HG03066 (cell line): ENCODE measurements around the gene PCDHA10.
"Not testable (repeated sequence)": the region's sequence is repeated elsewhere in the genome, so short reads cannot be mapped to it uniquely, and the experiment has no call there.

Experiments used
- ATAC-seq: cut with Tn5 transposase; IDR thresholded peaks from one replicate; pipeline ENCODE4 v1.9.1; 2021; ENCODE audit warnings: low read depth; ENCODE audit not compliant: unreplicated experiment

PCDHA10 gene, protein sequence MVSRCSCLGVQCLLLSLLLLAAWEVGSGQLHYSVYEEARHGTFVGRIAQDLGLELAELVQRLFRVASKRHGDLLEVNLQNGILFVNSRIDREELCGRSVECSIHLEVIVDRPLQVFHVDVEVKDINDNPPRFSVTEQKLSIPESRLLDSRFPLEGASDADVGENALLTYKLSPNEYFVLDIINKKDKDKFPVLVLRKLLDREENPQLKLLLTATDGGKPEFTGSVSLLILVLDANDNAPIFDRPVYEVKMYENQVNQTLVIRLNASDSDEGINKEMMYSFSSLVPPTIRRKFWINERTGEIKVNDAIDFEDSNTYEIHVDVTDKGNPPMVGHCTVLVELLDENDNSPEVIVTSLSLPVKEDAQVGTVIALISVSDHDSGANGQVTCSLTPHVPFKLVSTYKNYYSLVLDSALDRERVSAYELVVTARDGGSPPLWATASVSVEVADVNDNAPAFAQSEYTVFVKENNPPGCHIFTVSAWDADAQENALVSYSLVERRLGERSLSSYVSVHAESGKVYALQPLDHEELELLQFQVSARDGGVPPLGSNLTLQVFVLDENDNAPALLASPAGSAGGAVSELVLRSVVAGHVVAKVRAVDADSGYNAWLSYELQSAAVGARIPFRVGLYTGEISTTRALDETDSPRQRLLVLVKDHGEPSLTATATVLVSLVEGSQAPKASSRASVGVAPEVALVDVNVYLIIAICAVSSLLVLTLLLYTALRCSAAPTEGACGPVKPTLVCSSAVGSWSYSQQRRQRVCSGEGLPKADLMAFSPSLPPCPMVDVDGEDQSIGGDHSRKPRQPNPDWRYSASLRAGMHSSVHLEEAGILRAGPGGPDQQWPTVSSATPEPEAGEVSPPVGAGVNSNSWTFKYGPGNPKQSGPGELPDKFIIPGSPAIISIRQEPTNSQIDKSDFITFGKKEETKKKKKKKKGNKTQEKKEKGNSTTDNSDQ

DNA sequence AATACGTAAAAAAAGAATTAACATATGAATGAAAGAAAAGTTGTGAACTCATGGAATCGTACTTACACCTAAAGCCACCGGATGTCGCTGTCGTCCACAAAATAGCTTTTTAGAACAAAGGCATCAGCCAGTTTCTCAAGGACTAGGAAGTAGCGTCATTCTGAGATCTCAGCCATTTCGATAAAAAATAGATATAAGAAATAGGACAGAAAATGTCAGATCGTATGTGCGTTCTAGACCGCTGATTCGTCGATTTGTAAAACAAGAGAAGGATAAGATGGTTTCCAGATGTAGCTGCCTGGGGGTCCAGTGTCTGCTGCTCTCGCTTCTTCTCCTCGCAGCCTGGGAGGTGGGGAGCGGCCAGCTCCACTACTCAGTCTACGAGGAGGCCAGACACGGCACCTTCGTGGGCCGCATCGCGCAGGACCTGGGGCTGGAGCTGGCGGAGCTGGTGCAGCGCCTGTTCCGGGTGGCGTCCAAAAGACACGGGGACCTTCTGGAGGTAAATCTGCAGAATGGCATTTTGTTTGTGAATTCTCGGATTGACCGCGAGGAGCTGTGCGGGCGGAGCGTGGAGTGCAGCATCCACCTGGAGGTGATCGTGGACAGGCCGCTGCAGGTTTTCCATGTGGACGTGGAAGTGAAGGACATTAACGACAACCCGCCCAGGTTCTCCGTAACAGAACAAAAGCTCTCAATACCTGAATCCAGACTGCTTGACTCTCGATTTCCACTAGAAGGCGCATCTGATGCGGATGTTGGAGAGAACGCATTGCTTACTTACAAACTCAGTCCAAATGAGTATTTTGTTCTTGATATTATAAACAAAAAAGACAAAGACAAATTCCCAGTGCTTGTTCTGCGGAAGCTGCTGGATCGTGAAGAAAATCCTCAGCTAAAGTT lies at the start of gene PCDHA10:
Gene PCDHA10, plus strand, starts transcription at position 126 of the 903 bp plus-strand sequence. Its CDS starts 152 bp downstream, at position 278.
- ATAC-seq = no peak

DNA sequence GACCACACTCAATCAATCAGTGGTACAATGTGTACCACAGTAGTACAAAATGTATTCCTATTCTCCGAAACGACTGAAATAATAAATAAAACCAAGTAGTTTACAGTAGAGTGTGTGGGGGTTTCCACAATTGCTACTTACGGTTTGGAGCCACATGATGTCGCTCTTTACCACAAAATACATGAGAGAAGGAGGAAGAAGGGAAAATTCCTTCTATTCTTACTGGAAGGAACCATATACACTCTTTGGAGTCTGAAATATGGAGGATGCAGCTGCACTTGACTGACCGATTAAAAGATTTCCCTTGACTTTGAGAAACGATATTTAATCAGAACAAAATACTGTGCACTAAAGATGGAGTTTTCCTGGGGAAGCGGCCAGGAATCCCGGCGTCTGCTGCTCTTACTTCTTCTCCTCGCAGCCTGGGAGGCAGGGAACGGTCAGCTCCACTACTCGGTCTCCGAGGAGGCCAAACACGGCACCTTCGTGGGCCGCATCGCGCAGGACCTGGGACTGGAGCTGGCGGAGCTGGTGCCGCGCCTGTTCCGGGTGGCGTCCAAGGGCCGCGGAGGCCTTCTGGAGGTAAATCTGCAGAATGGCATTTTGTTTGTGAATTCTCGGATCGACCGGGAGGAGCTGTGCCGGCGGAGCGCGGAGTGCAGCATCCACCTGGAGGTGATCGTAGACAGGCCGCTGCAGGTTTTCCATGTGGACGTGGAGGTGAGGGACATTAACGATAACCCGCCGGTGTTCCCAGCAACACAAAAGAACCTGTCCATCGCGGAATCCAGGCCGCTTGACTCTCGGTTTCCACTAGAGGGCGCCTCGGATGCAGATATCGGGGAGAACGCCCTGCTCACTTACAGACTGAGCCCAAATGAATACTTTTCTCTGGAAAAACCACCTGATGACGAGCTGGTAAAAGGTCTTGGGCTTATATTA lies 48.6 kb upstream of the PCDHA10 start, which contains the start of gene PCDHA4:
Gene PCDHA4, plus strand, starts transcription at position 235 of the 942 bp plus-strand sequence.
- ATAC-seq = no peak

DNA sequence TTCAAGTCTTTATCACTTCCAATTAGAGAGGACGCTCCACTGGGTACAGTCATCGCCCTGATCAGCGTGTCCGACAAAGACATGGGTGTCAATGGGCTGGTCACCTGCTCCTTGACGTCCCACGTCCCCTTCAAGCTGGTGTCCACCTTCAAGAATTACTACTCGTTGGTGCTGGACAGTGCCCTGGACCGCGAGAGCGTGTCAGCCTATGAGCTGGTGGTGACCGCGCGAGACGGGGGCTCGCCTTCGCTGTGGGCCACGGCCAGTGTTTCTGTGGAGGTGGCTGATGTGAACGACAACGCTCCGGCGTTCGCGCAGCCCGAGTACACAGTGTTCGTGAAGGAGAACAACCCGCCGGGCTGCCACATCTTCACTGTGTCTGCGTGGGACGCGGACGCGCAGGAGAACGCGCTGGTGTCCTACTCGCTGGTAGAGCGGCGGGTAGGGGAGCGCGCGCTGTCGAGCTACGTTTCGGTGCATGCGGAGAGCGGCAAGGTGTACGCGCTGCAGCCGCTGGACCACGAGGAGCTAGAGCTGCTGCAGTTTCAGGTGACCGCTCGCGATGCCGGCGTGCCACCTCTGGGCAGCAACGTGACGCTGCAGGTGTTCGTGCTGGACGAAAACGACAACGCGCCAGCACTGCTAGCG lies 47.3 kb upstream of the PCDHA10 start:
- not testable (repeated sequence) for ATAC-seq

DNA sequence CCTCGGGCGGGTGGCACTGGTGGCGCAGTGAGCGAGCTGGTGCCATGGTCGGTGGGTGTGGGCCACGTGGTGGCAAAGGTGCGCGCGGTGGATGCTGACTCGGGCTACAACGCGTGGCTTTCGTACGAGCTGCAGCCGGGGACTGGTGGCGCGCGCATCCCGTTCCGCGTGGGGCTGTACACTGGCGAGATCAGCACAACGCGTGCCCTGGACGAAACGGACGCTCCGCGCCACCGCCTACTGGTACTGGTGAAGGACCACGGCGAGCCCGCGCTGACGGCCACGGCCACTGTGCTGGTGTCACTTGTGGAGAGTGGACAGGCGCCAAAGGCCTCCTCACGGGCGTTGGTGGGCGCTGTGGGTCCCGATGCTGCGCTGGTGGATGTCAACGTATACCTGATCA lies 46.8 kb upstream of the PCDHA10 start:
- no peak for ATAC-seq

DNA sequence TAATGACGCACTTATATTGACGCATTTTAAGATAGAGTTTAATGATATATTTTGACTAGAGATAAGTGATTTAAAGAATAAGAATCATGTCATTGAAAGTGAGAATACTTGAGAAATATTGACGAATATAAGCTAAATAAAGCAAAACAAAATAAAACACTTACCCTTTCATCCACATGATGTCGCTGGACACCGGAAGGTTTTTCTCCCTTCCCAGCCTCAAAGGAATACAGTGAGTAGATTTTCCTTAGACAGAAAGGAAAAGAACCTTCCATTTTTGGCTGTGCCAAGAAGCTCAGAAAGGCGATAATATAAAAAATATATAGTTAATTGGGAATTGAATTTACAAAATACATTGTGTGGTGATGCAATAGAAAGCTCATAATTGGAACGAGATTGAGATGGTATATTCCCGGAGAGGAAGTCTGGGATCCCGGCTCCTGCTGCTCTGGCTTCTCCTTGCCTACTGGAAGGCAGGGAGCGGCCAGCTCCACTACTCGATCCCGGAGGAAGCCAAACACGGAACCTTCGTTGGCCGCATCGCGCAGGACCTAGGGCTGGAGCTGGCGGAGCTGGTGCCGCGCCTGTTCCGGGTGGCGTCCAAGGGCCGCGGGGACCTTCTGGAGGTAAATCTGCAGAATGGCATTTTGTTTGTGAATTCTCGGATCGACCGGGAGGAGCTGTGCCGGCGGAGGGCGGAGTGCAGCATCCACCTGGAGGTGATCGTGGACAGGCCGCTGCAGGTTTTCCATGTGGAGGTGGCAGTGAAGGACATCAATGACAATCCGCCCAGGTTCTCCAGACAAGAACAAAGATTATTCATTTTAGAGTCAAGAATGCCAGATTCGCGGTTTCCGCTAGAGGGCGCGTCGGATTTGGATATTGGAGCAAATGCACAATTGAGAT lies 34.1 kb upstream of the PCDHA10 start, which contains the start of gene PCDHA5:
Gene PCDHA5, plus strand, starts transcription at position 239 of the 906 bp plus-strand sequence.
- ATAC-seq = no peak

DNA sequence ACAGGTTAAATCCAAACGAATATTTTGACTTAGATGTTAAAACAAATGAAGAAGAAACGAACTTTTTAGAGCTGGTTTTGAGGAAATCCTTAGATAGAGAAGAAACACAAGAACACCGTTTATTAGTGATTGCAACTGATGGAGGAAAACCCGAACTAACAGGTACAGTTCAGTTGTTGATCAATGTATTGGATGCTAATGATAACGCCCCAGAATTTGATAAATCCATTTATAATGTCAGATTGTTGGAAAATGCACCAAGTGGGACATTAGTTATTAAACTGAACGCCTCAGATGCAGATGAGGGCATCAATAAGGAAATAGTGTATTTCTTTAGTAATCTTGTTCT lies 33.4 kb upstream of the PCDHA10 start:
- no peak for ATAC-seq

DNA sequence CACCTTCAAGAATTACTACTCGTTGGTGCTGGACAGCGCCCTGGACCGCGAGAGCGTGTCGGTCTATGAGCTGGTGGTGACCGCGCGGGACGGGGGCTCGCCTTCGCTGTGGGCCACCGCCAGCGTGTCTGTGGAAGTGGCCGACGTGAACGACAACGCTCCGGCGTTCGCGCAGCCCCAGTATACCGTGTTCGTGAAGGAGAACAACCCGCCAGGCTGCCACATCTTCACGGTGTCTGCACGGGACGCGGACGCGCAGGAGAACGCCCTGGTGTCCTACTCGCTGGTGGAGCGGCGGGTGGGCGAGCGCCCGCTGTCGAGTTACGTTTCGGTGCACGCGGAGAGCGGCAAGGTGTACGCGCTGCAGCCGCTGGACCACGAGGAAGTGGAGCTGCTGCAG lies 32.7 kb upstream of the PCDHA10 start:
- ATAC-seq = not testable (repeated sequence)

DNA sequence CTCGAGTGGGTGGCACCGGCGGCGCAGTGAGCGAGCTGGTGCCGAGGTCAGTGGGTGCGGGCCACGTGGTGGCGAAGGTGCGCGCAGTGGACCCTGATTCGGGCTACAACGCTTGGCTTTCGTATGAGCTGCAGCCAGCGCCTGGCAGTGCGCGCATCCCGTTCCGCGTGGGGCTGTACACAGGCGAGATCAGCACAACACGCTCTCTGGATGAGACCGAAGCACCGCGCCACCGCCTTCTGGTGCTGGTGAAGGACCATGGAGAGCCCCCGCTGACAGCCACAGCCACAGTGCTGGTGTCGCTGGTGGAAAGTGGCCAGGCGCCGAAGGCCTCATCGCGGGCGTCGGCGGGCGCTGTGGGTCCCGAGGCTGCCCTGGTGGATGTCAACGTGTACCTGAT lies 32.2 kb upstream of the PCDHA10 start:
- ATAC-seq = no peak

DNA sequence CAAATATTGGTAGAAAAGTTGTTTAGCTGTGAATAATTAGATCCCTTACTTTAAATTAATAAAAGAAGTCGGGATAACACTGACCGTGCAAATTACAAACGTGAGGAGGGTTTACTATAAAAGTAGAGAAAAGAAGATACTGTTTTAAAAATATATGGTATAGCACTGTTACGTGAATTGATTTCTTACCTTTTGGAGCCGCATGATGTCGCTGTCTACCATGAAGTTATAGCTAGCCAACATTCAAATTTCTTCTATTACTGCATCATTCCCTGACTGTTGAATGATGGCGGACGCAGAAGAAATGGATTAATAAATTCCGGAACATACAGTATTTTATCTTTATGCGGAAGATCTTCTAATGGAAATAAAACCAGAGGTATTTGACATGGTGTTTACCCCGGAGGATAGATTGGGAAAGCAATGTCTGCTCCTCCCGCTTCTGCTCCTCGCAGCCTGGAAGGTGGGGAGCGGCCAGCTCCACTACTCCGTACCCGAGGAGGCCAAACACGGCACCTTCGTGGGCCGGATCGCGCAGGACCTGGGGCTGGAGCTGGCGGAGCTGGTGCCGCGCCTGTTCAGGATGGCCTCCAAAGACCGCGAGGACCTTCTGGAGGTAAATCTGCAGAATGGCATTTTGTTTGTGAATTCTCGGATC lies 27.9 kb upstream of the PCDHA10 start, which contains the start of gene PCDHA6:
Gene PCDHA6, plus strand, starts transcription at position 257 of the 658 bp plus-strand sequence. Its CDS starts 132 bp downstream, at position 389.
- no peak for ATAC-seq

DNA sequence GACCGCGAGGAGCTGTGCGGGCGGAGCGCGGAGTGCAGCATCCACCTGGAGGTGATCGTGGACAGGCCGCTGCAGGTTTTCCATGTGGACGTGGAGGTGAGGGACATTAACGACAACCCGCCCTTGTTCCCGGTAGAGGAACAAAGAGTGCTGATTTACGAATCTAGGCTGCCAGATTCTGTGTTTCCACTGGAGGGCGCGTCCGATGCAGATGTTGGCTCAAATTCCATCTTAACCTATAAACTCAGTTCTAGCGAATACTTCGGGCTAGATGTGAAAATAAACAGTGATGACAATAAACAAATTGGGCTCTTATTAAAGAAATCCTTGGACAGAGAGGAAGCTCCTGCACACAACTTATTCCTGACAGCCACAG lies 27.3 kb upstream of the PCDHA10 start:
- ATAC-seq = no peak

DNA sequence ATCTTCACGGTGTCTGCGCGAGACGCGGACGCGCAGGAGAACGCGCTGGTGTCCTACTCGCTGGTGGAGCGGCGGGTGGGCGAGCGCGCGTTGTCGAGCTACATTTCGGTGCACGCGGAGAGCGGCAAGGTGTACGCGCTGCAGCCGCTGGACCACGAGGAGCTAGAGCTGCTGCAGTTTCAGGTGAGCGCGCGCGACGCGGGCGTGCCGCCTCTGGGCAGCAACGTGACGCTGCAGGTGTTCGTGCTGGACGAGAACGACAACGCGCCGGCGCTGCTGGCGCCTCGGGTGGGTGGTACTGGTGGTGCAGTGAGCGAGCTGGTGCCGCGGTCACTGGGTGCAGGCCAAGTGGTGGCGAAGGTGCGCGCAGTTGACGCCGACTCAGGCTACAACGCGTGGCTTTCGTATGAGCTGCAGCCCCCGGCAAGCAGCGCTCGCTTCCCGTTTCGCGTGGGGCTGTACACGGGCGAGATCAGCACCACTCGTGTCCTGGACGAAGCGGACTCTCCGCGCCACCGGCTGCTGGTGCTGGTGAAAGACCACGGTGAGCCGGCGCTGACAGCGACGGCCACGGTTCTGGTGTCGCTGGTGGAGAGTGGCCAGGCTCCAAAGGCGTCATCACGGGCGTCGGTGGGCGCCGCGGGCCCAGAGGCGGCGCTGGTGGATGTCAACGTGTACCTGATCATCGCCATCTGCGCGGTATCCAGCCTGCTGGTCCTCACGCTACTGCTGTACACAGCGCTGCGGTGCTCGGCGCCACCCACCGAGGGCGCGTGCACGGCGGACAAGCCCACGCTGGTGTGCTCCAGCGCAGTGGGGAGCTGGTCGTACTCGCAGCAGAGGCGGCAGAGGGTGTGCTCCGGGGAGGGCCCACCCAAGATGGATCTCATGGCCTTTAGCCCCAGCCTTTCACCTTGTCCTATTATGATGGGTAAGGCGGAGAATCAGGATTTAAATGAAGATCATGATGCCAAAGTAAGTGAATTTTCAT lies 25.9 kb upstream of the PCDHA10 start:
- not testable (repeated sequence) for ATAC-seq

DNA sequence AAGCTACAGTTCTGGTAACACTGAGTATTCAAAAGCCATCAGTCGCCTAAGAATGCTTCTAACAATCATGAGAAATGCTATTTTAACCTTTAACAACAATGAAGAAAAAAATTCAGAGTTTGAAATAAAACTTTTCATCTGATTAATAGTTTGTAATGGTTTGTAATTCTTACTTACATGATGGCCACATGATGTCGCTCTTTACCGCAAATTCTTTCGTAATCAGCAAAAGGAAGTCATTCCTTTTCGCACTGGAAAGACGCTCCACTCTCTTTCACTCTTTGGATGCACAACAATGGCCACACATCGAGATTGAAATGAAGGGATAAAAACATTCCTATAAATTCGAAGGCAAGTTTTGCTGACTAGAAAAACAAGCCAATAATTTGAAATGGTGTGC lies 21.7 kb upstream of the PCDHA10 start, which contains the start of gene PCDHA7:
Gene PCDHA7, plus strand, starts transcription at position 277 of the 400 bp plus-strand sequence. Its CDS starts 115 bp downstream, at position 392.
- ATAC-seq = no peak

DNA sequence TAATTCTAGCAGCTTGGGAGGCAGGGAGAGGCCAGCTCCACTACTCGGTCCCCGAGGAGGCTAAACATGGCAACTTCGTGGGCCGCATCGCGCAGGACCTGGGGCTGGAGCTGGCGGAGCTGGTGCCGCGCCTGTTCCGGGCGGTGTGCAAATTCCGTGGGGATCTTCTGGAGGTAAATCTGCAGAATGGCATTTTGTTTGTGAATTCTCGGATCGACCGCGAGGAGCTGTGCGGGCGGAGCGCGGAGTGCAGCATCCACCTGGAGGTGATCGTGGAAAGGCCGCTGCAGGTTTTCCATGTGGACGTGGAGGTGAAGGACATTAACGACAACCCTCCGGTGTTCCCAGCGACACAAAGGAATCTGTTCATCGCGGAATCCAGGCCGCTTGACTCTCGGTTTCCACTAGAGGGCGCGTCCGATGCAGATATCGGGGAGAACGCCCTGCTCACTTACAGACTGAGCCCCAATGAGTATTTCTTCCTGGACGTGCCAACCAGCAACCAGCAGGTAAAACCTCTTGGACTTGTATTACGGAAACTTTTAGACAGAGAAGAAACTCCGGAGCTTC lies 21.2 kb upstream of the PCDHA10 start:
- ATAC-seq = not testable (repeated sequence)

DNA sequence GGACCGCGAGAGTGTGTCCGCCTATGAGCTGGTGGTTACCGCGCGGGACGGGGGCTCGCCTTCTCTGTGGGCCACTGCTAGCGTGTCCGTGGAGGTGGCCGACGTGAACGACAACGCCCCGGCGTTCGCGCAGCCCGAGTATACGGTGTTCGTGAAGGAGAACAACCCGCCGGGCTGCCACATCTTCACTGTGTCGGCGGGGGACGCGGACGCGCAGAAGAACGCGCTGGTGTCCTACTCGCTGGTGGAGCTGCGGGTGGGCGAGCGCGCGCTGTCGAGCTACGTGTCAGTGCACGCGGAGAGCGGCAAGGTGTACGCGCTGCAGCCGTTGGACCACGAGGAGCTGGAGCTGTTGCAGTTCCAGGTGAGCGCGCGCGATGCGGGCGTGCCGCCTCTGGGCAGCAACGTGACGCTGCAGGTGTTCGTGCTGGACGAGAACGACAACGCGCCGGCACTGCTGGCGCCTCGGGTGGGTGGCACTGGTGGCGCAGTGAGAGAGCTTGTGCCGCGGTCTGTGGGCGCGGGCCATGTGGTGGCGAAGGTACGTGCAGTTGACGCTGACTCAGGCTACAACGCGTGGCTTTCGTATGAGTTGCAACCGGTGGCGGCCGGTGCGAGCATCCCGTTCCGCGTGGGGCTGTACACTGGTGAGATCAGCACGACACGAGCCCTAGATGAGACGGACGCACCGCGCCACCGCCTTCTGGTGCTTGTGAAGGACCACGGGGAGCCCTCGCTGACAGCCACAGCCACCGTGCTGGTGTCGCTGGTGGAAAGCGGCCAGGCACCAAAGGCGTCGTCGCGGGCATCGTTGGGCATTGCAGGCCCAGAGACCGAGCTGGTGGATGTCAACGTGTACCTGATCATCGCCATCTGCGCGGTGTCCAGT lies 19.8 kb upstream of the PCDHA10 start:
- no peak for ATAC-seq
